ENCODE results near the gene ILF3.

Gene ILF3

GRCh38 chr19:10634963-10635362 lies 19.2 kb upstream of the ILF3 start:
- H3K36me3 Mint-ChIP-seq (ENCODE audit: low read depth): peaks cover 63% of the 10 kb centered on the region
- no peak overlapping the region for H3K4me3 Mint-ChIP-seq
- H3K27me3 Mint-ChIP-seq: no peaks in the 10 kb centered on the region
- H3K27ac Mint-ChIP-seq: no peak overlapping the region
- H3K4me1 Mint-ChIP-seq (ENCODE audit: low read depth): peaks cover 6% of the 10 kb centered on the region
- H3K9me3 Mint-ChIP-seq: no peaks in the 10 kb centered on the region

GRCh38 chr19:10636304-10636972 lies 17.7 kb upstream of the ILF3 start:
- Mint-ChIP-seq H3K27ac (no peak overlapping the region), H3K4me3 (no peak overlapping the region), H3K36me3 (ENCODE audit: low read depth) (peaks cover 67% of the 10 kb centered on the region), H3K9me3 (no peaks in the 10 kb centered on the region), H3K4me1 (ENCODE audit: low read depth) (peaks cover 13% of the 10 kb centered on the region), H3K27me3 (no peaks in the 10 kb centered on the region)

DNA sequence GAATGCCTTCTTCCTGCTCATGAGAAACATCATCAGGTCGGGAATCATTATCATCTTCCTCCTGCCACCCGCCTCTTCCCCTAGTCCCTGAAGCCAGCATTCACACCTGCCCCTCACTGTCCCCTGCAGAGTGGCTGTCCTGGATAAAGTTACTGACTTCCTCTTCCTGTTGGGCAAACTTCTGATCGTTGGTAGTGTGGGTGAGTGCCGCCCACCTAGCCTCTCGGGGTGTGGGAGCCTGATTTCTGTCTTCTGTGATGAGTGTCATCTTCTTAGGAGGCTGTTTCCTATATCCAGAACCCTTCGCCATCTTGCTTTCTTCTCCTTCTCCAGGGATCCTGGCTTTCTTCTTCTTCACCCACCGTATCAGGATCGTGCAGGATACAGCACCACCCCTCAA lies 16.3 kb upstream of the ILF3 start:
- Mint-ChIP-seq H3K4me1 (ENCODE audit: low read depth) (peaks cover 26% of the 10 kb centered on the region), H3K27me3 (no peaks in the 10 kb centered on the region), H3K9me3 (no peaks in the 10 kb centered on the region), H3K36me3 (ENCODE audit: low read depth) (peaks cover 69% of the 10 kb centered on the region), H3K27ac (no peak overlapping the region), H3K4me3 (no peak overlapping the region)

DNA sequence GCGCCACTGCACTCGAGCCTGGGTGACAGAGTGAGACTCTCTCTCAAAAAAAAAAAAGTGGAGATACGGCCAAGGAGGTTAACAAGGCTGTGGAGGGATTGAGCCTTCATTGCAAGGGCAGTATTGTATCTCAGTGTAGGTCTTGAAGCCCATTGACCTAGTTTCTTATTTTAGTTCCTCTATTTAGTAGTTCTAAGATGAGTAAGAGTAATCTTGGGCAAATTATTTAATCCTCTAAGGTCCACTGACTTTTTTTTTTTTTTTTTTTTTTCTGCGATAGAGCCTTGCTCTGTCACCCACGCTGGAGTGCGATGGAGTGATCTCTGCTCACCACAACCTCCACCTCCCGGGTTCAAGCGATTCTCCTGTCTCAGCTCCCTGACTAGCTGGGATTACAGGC lies 14.3 kb upstream of the ILF3 start:
- H3K27ac Mint-ChIP-seq: no peak overlapping the region
- peaks cover 69% of the 10 kb centered on the region for H3K36me3 Mint-ChIP-seq (ENCODE audit: low read depth)
- H3K4me3 Mint-ChIP-seq: no peak overlapping the region
- H3K4me1 Mint-ChIP-seq (ENCODE audit: low read depth): peaks cover 45% of the 10 kb centered on the region
- no peaks in the 10 kb centered on the region for H3K27me3 Mint-ChIP-seq
- H3K9me3 Mint-ChIP-seq: no peaks in the 10 kb centered on the region

GRCh38 chr19:10640361-10640760 lies 13.8 kb upstream of the ILF3 start:
- Mint-ChIP-seq H3K4me3 (no peak overlapping the region), H3K9me3 (no peaks in the 10 kb centered on the region), H3K36me3 (ENCODE audit: low read depth) (peaks cover 63% of the 10 kb centered on the region), H3K4me1 (ENCODE audit: low read depth) (peaks cover 45% of the 10 kb centered on the region), H3K27ac (no peak overlapping the region), H3K27me3 (no peaks in the 10 kb centered on the region)

- no peaks in the 10 kb centered on the region for H3K27me3 Mint-ChIP-seq
- H3K27ac Mint-ChIP-seq: peak overlapping the region; percentile 69
- peaks cover 57% of the 10 kb centered on the region for H3K36me3 Mint-ChIP-seq (ENCODE audit: low read depth)
- peaks cover 45% of the 10 kb centered on the region for H3K4me1 Mint-ChIP-seq (ENCODE audit: low read depth)
- H3K4me3 Mint-ChIP-seq: no peak overlapping the region
- no peaks in the 10 kb centered on the region for H3K9me3 Mint-ChIP-seq
Measured at GRCh38 chr19:10641248-10641647, 12.9 kb upstream of the ILF3 start.

GRCh38 chr19:10642473-10643171 lies 11.5 kb upstream of the ILF3 start:
- Mint-ChIP-seq H3K27ac (peak overlapping the region; percentile 84), H3K27me3 (no peaks in the 10 kb centered on the region)

GRCh38 chr19:10643172-10643967 lies 10.8 kb upstream of the ILF3 start:
- Mint-ChIP-seq H3K4me3 (no peak overlapping the region), H3K27ac (peak overlapping the region; percentile 84), H3K27me3 (no peaks in the 10 kb centered on the region), H3K4me1 (ENCODE audit: low read depth) (peaks cover 43% of the 10 kb centered on the region), H3K36me3 (ENCODE audit: low read depth) (peaks cover 37% of the 10 kb centered on the region), H3K9me3 (no peaks in the 10 kb centered on the region)

More at GRCh38 chr19:10642473-10643171, 11.5 kb upstream of the ILF3 start:
- Mint-ChIP-seq H3K9me3 (no peaks in the 10 kb centered on the region), H3K4me1 (ENCODE audit: low read depth) (peaks cover 45% of the 10 kb centered on the region), H3K4me3 (peak overlapping the region; percentile 26), H3K36me3 (ENCODE audit: low read depth) (peaks cover 44% of the 10 kb centered on the region)

GRCh38 chr19:10643968-10644259 lies 10.2 kb upstream of the ILF3 start:
- H3K9me3 Mint-ChIP-seq: no peaks in the 10 kb centered on the region

GRCh38 chr19:10644260-10645007 lies 9.7 kb upstream of the ILF3 start:
- Mint-ChIP-seq H3K27ac (peak overlapping the region; percentile 38), H3K4me3 (no peak overlapping the region), H3K9me3 (no peaks in the 10 kb centered on the region), H3K27me3 (no peaks in the 10 kb centered on the region), H3K4me1 (ENCODE audit: low read depth) (peaks cover 45% of the 10 kb centered on the region), H3K36me3 (ENCODE audit: low read depth) (peaks cover 32% of the 10 kb centered on the region)

More at GRCh38 chr19:10643968-10644259, 10.2 kb upstream of the ILF3 start:
- Mint-ChIP-seq H3K4me1 (ENCODE audit: low read depth) (peaks cover 45% of the 10 kb centered on the region), H3K27me3 (no peaks in the 10 kb centered on the region), H3K4me3 (no peak overlapping the region), H3K27ac (peak overlapping the region; percentile 38), H3K36me3 (ENCODE audit: low read depth) (peaks cover 37% of the 10 kb centered on the region)

DNA sequence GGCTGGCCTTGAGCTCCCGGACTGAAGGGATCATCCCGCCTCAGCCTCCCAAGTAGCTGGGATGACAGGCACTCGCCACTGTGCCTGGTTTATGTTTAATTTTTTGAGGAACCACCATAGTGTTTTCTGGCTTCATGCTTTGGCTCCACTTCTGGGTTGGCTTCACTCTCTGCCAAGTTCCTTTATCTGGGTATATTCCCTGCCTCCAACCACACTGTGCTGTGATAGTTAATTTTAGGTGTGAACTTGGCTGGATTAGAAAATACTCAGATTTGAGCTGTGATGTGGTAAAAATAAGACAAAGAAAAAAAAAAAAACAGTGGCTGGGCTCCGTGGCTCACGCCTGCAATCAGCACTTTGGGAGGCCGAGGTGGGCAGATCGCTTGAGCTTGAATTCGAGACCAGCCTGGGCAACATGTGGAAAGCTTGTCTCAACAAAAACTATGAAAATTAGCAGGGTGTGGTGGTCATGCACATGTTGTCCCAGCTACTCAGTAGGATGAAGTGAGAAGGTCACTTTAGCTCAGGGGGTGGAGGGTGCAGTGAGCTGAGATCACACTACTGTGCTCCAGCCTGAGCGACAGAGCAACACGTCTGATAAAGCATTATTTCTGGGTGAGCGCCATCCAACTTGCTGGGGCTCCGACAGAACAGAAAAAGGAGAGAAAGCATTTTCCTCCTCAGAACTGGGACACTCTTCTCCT lies 7.5 kb upstream of the ILF3 start:
- H3K36me3 Mint-ChIP-seq (ENCODE audit: low read depth): peaks cover 19% of the 10 kb centered on the region
- H3K27me3 Mint-ChIP-seq: no peaks in the 10 kb centered on the region
- peak overlapping the region; percentile 15 for H3K27ac Mint-ChIP-seq
- no peak overlapping the region for H3K4me3 Mint-ChIP-seq
- H3K4me1 Mint-ChIP-seq (ENCODE audit: low read depth): peaks cover 39% of the 10 kb centered on the region
- H3K9me3 Mint-ChIP-seq: no peaks in the 10 kb centered on the region

DNA sequence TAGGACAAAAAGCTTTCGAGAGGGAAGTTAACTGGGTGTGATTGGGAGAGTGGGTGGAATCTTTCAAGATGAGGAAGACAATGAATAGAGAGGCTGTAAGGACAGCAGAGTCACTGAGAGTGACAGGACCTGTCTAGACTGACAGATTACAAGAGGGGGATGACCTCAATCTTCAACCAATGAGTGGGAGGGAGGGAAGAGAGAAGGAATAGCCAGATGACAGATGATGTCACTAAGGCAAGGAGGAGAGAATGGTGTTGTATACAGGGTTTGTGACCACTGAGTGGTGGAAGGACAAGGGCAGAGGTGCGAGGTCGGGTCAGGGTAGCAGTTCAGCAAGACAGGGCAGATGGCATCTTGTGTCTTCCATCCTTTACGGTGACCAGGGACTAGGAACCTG lies 5.8 kb upstream of the ILF3 start:
- no peak overlapping the region for H3K4me3 Mint-ChIP-seq
- no peak overlapping the region for H3K27ac Mint-ChIP-seq
- peaks cover 38% of the 10 kb centered on the region for H3K4me1 Mint-ChIP-seq (ENCODE audit: low read depth)
- H3K36me3 Mint-ChIP-seq (ENCODE audit: low read depth): peaks cover 15% of the 10 kb centered on the region
- no peaks in the 10 kb centered on the region for H3K27me3 Mint-ChIP-seq
- H3K9me3 Mint-ChIP-seq: no peaks in the 10 kb centered on the region

DNA sequence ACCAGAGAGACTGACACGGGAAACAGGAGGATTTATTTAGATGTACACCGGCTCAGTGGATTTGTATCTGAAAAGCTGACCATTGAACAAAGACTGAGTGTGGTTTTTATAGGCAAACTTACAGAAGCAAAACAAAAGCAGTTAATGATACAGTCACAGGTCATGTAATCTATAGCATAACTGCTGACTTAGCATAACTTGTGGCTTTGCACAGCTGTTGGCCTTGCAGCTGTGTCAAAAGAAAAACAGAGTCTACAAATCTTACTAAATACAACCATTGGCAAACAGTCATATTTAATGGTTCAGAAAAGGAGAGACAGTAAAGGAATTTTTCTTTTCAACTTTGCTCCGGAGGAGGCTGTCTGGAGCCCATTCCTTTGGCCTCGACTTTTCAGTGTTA lies 2.3 kb upstream of the ILF3 start:
- H3K4me3 Mint-ChIP-seq: peak overlapping the region; percentile 99
- peaks cover 3% of the 10 kb centered on the region for H3K27me3 Mint-ChIP-seq
- no peaks in the 10 kb centered on the region for H3K9me3 Mint-ChIP-seq
- H3K36me3 Mint-ChIP-seq (ENCODE audit: low read depth): peaks cover 33% of the 10 kb centered on the region
- peak overlapping the region; percentile 97 for H3K27ac Mint-ChIP-seq
- H3K4me1 Mint-ChIP-seq (ENCODE audit: low read depth): peaks cover 47% of the 10 kb centered on the region

DNA sequence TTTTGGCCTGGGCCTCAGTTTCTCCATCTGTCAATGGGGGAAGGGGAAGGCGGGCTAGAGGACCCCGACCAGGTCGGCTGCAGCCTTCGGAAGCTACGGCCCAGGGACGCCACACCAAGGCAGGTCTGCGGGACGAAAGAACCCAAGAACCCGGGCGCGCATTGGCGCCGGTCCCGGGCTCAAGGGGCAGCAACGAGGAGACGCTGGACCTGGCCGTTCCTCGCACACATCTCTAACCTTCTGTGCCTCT lies 739 bp upstream of the ILF3 start:
- peaks cover 3% of the 10 kb centered on the region for H3K27me3 Mint-ChIP-seq
- H3K36me3 Mint-ChIP-seq (ENCODE audit: low read depth): peaks cover 41% of the 10 kb centered on the region
- peak overlapping the region; percentile 97 for H3K27ac Mint-ChIP-seq
- H3K4me3 Mint-ChIP-seq: peak overlapping the region; percentile 99
- no peaks in the 10 kb centered on the region for H3K9me3 Mint-ChIP-seq
- H3K4me1 Mint-ChIP-seq (ENCODE audit: low read depth): peaks cover 58% of the 10 kb centered on the region

Data from stimulated activated naive CD8-positive, alpha-beta T cell treated with anti-CD3 and anti-CD28 coated beads, Interleukin-15, Interleukin-2, amounts not matched to agents 100 ng/mL and 50 ng/mL, for 24 hours (primary cell).